BLaER1 (cell line): ENCODE results near the gene FGD4.
A peak's percentile ranks its signal among the peaks of the same experiment; 100 is the strongest.

Experiments used
- H3K27ac ChIP-seq: shearing (Covaris generic); formaldehyde crosslinking; 2 replicates; pipeline ENCODE4 v1.8.1; 2022
- H3K27me3 ChIP-seq: shearing (Covaris generic); formaldehyde crosslinking; 2 replicates; pipeline ENCODE4 v1.8.1; 2022
- H3K36me3 ChIP-seq: shearing (Covaris generic); formaldehyde crosslinking; 2 replicates; pipeline ENCODE4 v1.8.1; 2022
- H3K4me1 ChIP-seq: shearing (Covaris generic); formaldehyde crosslinking; 2 replicates; pipeline ENCODE4 v1.8.1; 2022
- H3K4me2 ChIP-seq: shearing (Covaris generic); formaldehyde crosslinking; 2 replicates; pipeline ENCODE4 v1.8.1; 2022
- H3K4me3 ChIP-seq: shearing (Covaris generic); formaldehyde crosslinking; 2 replicates; pipeline ENCODE4 v1.8.1; 2022
- H3K9ac ChIP-seq: shearing (Covaris generic); formaldehyde crosslinking; 2 replicates; pipeline ENCODE4 v1.8.1; 2022
- H3K9me3 ChIP-seq: shearing (Covaris generic); formaldehyde crosslinking; 2 replicates; pipeline ENCODE4 v1.8.1; 2022
- H4K20me1 ChIP-seq: shearing (Covaris generic); formaldehyde crosslinking; 2 replicates; pipeline ENCODE4 v1.8.1; 2022
- Cebpa-rat ChIP-seq: shearing (Covaris generic); IDR thresholded peaks from 2 replicates; pipeline ENCODE4 v1.8.1; 2022

Gene FGD4

DNA sequence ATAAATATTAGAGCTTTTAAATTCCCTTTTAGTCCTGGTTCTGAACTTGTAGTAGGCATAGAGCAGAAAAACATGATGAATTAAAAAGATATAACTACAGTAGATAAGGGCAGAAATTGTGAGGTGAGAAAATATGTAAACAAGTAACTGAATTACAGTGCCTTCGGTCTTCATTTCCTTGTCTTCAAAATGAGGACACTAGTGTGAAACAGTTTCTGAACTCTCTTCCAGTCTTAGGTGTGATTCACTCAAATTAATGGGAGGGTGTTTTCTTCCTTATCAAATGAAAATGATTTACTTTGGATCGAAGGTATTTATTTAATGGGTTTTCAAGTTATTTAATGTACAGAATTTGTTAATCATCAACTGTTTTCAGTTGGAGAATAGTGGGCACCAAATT is 1.5 kb downstream of the FGD4 start:
- Histone ChIP-seq H3K27me3 (peaks cover 10% of the 10 kb centered on the region), H3K36me3 (no peaks in the 10 kb centered on the region), H3K4me3 (no peak overlapping the region), H3K4me2 (no peak overlapping the region), H3K4me1 (peaks cover 13% of the 10 kb centered on the region), H3K9me3 (no peaks in the 10 kb centered on the region), H4K20me1 (no peaks in the 10 kb centered on the region), H3K27ac (no peak overlapping the region), H3K9ac (no peak overlapping the region)
- no peak for TF ChIP-seq Cebpa-rat

DNA sequence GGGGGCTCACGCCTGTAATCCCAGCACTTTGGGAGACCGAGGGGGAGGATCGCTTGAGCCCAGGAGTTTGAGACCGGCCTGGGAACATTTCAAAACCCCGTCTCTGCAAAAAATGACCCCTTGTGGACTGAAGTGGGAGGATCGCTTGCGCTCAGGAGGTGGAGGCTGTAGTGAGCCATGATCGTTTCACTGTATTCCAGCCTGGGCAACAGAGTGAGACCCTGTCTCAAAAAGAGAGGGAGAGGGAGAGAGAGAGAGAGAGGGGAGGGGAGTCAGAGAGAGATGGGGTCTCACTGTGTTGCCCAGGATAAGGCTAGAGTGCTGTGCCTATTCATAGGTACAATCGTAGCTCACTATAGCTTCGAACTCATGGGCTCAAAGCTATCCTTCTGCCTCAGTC is 2.8 kb downstream of the FGD4 start:
- Histone ChIP-seq H3K27me3 (peaks cover 10% of the 10 kb centered on the region), H3K9me3 (no peaks in the 10 kb centered on the region), H3K4me3 (no peak overlapping the region), H3K4me1 (peaks cover 13% of the 10 kb centered on the region), H4K20me1 (no peaks in the 10 kb centered on the region), H3K9ac (no peak overlapping the region), H3K27ac (no peak overlapping the region), H3K36me3 (no peaks in the 10 kb centered on the region), H3K4me2 (no peak overlapping the region)
- no peak for TF ChIP-seq Cebpa-rat

DNA sequence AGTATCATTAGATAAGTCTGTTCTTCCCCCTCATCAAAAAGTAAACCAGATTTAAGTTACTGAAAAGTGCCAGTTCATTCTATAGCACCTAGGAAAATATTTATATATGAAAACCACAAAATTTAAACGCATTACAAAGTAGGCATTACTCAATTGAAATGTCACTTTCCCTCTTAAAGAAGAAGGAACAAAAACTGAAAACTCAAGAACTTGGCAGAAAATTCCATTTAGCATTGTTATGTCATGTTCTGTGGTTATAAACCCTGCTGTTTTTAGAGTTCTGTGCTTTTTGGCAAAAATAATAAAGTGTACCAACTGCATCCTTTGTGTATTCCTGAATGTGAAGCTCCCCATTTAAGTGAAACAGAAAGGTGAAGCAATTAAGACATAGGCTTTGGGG is 3.6 kb downstream of the FGD4 start:
- no peak for TF ChIP-seq Cebpa-rat

DNA sequence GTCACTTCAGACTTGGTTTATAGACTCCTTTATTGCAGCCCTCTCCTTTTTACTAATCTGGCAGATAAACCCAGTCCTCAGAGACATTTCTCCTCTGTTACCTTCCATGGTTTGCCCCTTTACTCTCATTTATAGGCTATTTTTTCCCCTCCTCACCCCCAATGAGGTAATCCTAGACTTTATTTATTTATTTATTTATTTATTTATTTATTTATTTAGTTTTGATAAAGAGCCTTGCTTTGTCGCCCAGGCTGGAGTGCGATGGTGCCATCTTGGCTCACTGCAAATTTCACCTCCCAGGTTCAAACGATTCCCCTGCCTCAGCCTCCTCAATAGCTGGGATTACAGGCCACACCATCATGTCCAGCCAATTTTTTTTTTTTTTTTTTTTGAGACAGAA is 8.4 kb downstream of the FGD4 start:
- no peak overlapping the region for H3K27ac ChIP-seq
- no peaks in the 10 kb centered on the region for H3K4me1 ChIP-seq
- no peaks in the 10 kb centered on the region for H3K36me3 ChIP-seq
- no peak overlapping the region for H3K4me3 ChIP-seq
- no peak for TF ChIP-seq Cebpa-rat
- no peaks in the 10 kb centered on the region for H3K27me3 ChIP-seq
- H3K9ac ChIP-seq = no peak overlapping the region
- H4K20me1 ChIP-seq = no peaks in the 10 kb centered on the region
- no peaks in the 10 kb centered on the region for H3K9me3 ChIP-seq
- H3K4me2 ChIP-seq = no peak overlapping the region

More for the DNA sequence above, 3.6 kb downstream of the FGD4 start:
- peaks cover 13% of the 10 kb centered on the region for H3K4me1 ChIP-seq
- H3K4me3 ChIP-seq = no peak overlapping the region
- H3K9ac ChIP-seq = no peak overlapping the region
- no peak overlapping the region for H3K4me2 ChIP-seq
- H3K27ac ChIP-seq = no peak overlapping the region
- no peaks in the 10 kb centered on the region for H3K36me3 ChIP-seq
- peaks cover 10% of the 10 kb centered on the region for H3K27me3 ChIP-seq
- no peaks in the 10 kb centered on the region for H3K9me3 ChIP-seq
- no peaks in the 10 kb centered on the region for H4K20me1 ChIP-seq

DNA sequence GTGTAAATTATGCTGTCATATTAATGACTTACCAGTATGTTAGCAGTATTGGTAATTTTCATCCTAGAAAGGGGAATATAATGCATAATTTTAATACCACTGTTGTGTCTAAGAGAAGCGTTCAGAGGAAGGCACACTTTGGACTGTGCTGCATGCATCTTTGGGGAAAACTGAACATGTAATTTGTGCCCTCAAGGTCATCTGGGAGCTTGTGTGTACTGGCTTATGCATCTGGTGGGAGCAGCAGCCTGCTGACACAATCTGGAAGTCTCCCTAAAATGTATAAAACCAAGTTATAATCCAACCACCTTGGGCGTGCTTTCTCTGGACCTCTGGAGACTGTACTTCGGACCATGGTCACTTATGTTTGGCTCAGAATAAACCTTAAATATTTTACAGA is 14.1 kb downstream of the FGD4 start:
- no peaks in the 10 kb centered on the region for H4K20me1 ChIP-seq
- H3K27me3 ChIP-seq = no peaks in the 10 kb centered on the region
- no peak overlapping the region for H3K4me2 ChIP-seq
- no peak overlapping the region for H3K9ac ChIP-seq
- H3K4me3 ChIP-seq = no peak overlapping the region
- no peaks in the 10 kb centered on the region for H3K36me3 ChIP-seq
- no peak overlapping the region for H3K27ac ChIP-seq
- H3K9me3 ChIP-seq = peaks cover 4% of the 10 kb centered on the region
- H3K4me1 ChIP-seq = no peaks in the 10 kb centered on the region
- TF ChIP-seq Cebpa-rat = no peak

DNA sequence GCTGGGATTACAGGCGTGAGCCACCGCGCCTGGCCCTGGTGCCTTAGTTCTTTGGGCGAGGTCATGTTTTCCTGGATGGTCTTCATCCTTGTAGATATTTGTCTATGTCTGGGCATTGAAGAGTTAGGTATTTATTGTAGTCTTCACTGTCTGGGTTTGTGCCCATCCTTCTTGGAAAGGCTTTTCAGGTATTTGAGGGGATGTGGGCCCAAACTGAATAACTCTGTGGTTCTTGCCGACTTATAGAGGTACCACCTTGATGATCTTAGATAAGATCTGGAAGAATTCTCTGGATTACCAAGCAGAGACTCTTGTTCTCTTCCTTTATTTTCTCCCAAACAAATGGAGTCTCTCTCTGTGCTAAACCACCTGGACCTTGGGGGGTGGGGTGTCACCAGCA is 18.9 kb downstream of the FGD4 start:
- H3K9ac ChIP-seq = no peak overlapping the region
- H4K20me1 ChIP-seq = no peaks in the 10 kb centered on the region
- H3K4me1 ChIP-seq = peaks cover 12% of the 10 kb centered on the region
- no peak for TF ChIP-seq Cebpa-rat
- no peak overlapping the region for H3K4me3 ChIP-seq
- no peaks in the 10 kb centered on the region for H3K36me3 ChIP-seq
- no peaks in the 10 kb centered on the region for H3K27me3 ChIP-seq
- H3K9me3 ChIP-seq = peaks cover 12% of the 10 kb centered on the region
- H3K4me2 ChIP-seq = no peak overlapping the region
- no peak overlapping the region for H3K27ac ChIP-seq

DNA sequence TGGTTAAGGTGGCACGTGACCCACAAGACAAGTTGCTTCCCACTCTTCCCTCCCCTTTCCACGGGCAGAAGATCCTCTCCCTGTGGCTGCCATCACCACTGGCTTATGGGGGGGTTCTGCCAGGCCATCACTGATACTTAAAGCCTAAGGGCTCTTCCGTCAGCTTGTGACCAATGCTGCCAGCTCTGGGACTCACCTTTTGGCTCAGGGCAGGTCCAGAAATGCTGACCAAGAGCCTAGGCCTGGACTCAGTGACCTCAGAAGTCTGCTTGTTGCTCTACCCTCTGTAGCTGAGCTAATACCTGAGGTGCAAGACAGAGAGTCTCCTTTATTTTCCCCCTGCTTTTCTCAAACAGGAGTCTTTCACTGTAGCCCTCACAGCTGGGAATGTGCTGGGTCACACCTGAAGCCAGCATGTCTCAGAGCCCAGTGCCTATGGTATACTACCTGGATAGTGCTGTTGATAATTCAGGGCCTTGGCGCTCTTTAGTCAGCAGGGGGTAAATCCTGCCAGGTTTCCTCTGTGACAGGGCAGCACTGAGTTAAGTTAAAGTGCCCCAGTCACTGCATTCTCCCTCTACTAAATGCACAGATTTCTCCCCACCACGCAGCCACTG is 19.7 kb downstream of the FGD4 start:
- H3K4me3 ChIP-seq = no peak overlapping the region
- H3K36me3 ChIP-seq = no peaks in the 10 kb centered on the region
- H3K9me3 ChIP-seq = peaks cover 18% of the 10 kb centered on the region
- H3K27me3 ChIP-seq = no peaks in the 10 kb centered on the region
- peak overlapping the region; percentile 0; the same call in 1 of the 2 replicates for H3K4me2 ChIP-seq
- H4K20me1 ChIP-seq = no peaks in the 10 kb centered on the region
- TF ChIP-seq Cebpa-rat = no peak
- no peak overlapping the region; the same call in 1 of the 2 replicates for H3K27ac ChIP-seq
- no peak overlapping the region for H3K9ac ChIP-seq
- H3K4me1 ChIP-seq = peaks cover 12% of the 10 kb centered on the region

DNA sequence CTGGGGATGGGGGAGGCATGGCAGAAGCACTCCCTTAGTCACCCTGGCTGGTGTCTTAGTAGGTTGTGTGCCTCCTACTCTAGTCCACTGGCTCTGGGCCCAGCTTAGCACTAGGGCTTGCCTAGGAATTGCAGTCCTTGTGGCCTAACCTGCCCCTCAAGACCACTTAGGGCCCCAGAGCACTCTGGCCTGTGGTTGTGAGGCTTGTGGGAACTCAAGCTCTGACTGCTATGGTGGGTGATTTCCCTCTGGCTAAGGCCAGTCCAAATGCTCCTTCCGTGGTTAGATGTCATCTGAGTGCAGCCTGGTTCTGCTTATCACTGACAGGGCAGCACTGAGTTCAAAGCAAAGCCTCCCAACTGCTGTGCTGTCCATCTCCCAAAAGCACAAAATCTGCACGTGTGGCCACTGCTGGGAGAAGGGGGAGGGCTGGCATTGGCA is 20.2 kb downstream of the FGD4 start:
- TF ChIP-seq Cebpa-rat = no peak
- Histone ChIP-seq H3K4me2 (peak overlapping the region; percentile 0; the same call in 1 of the 2 replicates), H4K20me1 (no peaks in the 10 kb centered on the region)

DNA sequence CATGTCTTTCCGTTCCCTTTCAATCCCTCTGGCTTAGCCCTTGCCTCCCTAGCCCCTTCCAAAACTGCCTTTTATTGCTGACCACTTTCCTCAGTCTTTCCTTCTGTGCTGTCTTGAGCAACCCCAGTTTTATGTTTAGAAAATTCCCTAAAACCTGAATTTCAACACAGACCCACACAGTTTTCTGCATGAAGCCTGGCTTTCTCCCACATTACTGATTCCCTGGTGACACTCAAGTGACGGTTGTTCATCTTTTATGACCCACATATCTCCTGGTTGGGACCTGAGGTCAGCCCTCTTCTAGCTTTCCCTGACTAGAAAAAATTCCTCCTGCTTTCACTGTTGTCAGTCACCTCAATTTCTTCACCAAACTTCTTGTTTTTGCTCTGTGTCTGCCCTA is 21.0 kb downstream of the FGD4 start:
- no peaks in the 10 kb centered on the region for H4K20me1 ChIP-seq
- no peaks in the 10 kb centered on the region for H3K27me3 ChIP-seq
- H3K4me3 ChIP-seq = no peak overlapping the region
- H3K36me3 ChIP-seq = no peaks in the 10 kb centered on the region
- H3K4me2 ChIP-seq = no peak overlapping the region
- TF ChIP-seq Cebpa-rat = no peak
- H3K4me1 ChIP-seq = peaks cover 12% of the 10 kb centered on the region
- H3K27ac ChIP-seq = no peak overlapping the region
- H3K9ac ChIP-seq = no peak overlapping the region
- peaks cover 22% of the 10 kb centered on the region for H3K9me3 ChIP-seq

More for the DNA sequence above, 20.2 kb downstream of the FGD4 start:
- peaks cover 18% of the 10 kb centered on the region for H3K9me3 ChIP-seq
- H3K27ac ChIP-seq = no peak overlapping the region; the same call in 1 of the 2 replicates
- no peak overlapping the region for H3K4me3 ChIP-seq
- H3K27me3 ChIP-seq = no peaks in the 10 kb centered on the region
- no peaks in the 10 kb centered on the region for H3K36me3 ChIP-seq
- peaks cover 12% of the 10 kb centered on the region for H3K4me1 ChIP-seq
- H3K9ac ChIP-seq = no peak overlapping the region

DNA sequence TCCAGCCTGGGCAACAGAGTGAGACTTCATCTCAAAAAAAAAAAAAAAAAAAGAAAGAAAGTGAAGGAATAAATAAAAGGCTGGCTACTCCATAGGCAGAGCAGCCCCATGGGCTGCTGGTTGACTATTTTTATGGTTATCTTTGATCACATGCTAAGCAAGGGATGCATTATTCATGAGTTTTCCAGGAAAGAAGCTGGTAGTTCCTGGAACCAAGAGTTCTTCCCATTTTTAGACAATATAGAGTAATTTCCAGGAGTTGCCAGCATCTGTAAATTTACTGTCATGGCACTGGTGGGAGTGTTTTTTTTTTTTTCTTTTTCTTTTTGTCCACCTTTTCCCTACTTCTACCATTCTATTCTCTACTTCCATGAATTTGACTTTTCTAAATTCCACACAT is 24.2 kb downstream of the FGD4 start:
- Histone ChIP-seq H3K27me3 (no peaks in the 10 kb centered on the region), H3K9ac (no peak overlapping the region), H3K27ac (no peak overlapping the region), H3K4me3 (no peak overlapping the region), H3K36me3 (no peaks in the 10 kb centered on the region), H3K9me3 (peaks cover 40% of the 10 kb centered on the region), H4K20me1 (no peaks in the 10 kb centered on the region), H3K4me2 (no peak overlapping the region), H3K4me1 (peaks cover 12% of the 10 kb centered on the region)
- TF ChIP-seq Cebpa-rat = no peak

DNA sequence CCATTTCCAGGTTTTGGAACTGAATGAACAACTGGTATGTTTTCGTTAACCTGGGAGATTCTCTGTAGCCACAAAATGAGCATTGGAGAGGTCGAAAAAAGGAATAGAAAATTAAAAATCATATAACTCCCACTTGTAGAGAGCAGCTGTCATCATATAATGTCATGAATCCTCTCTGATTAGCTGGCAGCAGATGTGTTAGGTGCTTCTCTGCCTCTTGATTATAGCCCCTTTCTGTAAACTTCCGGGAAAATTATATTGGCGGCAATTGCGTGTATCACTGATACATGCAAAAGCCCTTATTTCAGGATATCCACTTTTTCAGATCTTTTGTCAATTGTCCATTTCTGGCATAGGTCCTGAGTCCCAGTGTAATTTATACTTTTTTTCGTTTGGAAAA is 31.7 kb downstream of the FGD4 start:
- Histone ChIP-seq H3K9me3 (peaks cover 36% of the 10 kb centered on the region), H3K4me3 (no peak overlapping the region), H3K27me3 (no peaks in the 10 kb centered on the region), H3K4me2 (no peak overlapping the region), H4K20me1 (no peaks in the 10 kb centered on the region), H3K27ac (no peak overlapping the region), H3K9ac (no peak overlapping the region), H3K4me1 (peaks cover 5% of the 10 kb centered on the region; the same call in 1 of the 2 replicates), H3K36me3 (0 out of 2 replicates have a peak, but pooled peaks cover 3% of the 10 kb centered on the region)
- no peak for TF ChIP-seq Cebpa-rat
